SK-N-MC (cell line): Measurements from ENCODE around the gene RNF31.

Source experiments
- DNase-seq: peaks from one replicate; pipeline ENCODE4 v3.0.0-alpha.2; 2011; ENCODE audit warnings: low read depth, low spot score
- H3K27ac ChIP-seq: fragments of 200-600 bp; sonication (generic); 2 replicates; pipeline ENCODE4 v1.5.1; 2016; ENCODE audit warnings: mixed run types
- H3K36me3 ChIP-seq: fragments of 200-600 bp; sonication (generic); 2 replicates; pipeline ENCODE4 v1.6.1; 2017; ENCODE audit warnings: antibody characterized with exemption, low read length, mixed read lengths; ENCODE audit not compliant: insufficient read depth
- H3K4me3 ChIP-seq: fragments of 200-600 bp; sonication (generic); 2 replicates; pipeline ENCODE4 v1.5.1; 2016
- H3K9ac ChIP-seq: fragments of 200-600 bp; sonication (generic); 2 replicates; pipeline ENCODE4 v1.8.0; 2017; ENCODE audit warnings: mixed run types, mixed read lengths; ENCODE audit not compliant: insufficient read length
- H3K9me3 ChIP-seq: fragments of 200-600 bp; sonication (generic); 2 replicates; pipeline ENCODE4 v1.6.1; 2017; ENCODE audit warnings: low read depth, mild to moderate bottlenecking, antibody characterized with exemption, low read length, moderate library complexity, mixed read lengths
- EZH2 ChIP-seq: fragments of 200-600 bp; sonication (generic); IDR thresholded peaks from one replicate; pipeline ENCODE4 v1.6.1; 2017; ENCODE audit warnings: antibody characterized with exemption
- FOXP2 ChIP-seq: optimal IDR thresholded peaks from 2 replicates; pipeline ENCODE3; 2011; ENCODE audit warnings: mild to moderate bottlenecking, moderate library complexity; ENCODE audit not compliant: insufficient read depth; ENCODE audit errors: extremely low read length, control extremely low read depth
- POLR2AphosphoS5 ChIP-seq: IDR thresholded peaks from 2 replicates; pipeline ENCODE4 v1.6.1; 2012; ENCODE audit warnings: mild to moderate bottlenecking, low read depth, low read length, borderline replicate concordance

The RNF31 gene

DNA sequence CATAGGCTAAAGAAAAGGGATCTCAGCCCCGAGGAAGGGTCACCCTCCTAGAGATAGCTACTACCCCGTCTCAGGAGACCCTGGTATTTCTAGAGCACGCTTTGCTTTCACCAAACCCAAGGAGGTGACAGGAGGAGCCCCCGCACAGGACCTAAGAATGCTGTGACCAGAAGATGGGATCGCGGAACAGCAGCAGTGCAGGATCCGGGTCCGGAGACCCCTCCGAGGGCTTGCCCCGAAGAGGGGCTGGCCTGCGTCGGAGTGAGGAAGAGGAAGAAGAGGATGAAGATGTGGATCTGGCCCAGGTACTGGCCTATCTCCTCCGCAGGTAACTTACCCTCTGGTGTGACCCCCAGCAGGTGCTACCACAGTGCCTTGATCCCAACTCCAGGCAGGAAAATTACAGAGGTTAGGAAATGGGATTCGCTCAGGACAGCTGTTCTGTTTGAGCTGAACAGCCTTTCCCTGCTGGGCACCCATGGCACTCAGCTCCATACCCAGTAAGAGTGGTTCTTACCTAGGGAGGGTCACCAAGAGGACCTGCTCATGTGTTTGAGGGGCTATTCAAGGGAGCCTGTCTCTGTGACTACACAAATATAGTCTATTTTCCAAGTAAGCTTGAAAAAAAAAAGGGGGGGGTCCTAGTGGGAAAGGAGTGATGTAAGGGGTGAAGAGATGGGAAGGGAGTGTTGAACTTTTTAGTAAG, 31.7 kb upstream of the RNF31 start:
- TF ChIP-seq FOXP2 = no peak
- no peak for TF ChIP-seq EZH2
- TF ChIP-seq POLR2AphosphoS5 = no peak
- DNase-seq = no peak
- H3K27ac ChIP-seq = no peak overlapping the region
- no peaks in the 10 kb centered on the region for H3K9me3 ChIP-seq
- H3K36me3 ChIP-seq = peaks cover 14% of the 10 kb centered on the region; the same call in 1 of the 2 replicates
- peak overlapping the region; percentile 82 for H3K9ac ChIP-seq
- peak overlapping the region; percentile 96 for H3K4me3 ChIP-seq

DNA sequence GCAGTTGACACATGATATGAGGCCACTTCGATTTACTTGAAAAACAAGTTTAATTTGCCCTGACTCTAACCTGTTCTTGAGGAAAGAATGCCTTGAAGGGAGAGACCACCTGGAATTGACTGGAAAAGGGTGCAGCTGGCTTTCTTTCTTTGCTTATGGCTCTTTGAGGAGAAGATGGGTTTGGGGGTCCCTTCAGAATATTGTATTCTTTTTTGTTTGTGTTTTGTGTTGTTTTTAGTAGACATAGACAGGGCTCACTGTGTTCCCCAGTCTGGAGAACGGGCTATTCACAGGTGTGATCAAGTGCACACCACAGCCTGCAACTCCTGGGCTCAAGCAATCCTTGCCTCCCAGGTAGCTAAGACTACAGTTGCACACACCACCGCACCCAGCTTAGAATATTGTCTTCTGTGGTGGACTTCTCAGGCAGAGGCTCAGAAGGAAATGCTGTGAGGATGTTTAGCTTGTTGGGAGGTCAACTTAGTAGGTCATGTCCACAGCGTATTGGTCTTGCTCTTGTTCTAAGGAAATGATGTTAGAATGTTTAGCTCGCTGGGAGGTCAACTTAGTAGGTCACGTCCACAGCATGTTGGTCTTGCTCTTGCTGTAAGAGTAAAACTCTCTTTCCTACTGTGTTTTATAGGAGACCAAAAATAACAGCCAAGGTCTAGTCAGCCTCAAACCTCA, 31.0 kb upstream of the RNF31 start:
- Histone ChIP-seq H3K27ac (no peak overlapping the region), H3K36me3 (peaks cover 14% of the 10 kb centered on the region; the same call in 1 of the 2 replicates), H3K9ac (peak overlapping the region; percentile 82), H3K9me3 (no peaks in the 10 kb centered on the region), H3K4me3 (peak overlapping the region; percentile 96)
- no peak for TF ChIP-seq EZH2
- TF ChIP-seq POLR2AphosphoS5 = no peak
- TF ChIP-seq FOXP2 = no peak
- no peak for DNase-seq

DNA sequence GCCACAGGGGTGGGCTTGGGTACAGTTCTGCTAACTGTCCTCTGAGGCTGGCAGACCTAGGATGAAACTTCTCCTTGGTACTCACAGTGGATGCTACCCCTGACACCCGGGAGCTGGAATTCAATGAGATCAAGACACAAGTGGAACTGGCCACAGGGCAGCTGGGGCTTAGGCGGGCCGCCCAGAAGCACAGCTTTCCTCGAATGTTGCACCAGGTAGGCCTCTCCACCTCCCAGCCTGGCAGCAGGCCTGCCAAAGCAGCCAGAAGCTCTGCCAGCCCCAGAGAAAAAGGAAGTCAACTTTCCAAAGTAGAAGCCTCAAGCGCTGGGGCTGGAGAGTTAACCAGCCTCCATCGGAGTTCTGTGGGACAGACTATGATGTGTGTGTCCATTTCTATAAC, 30.1 kb upstream of the RNF31 start:
- TF ChIP-seq POLR2AphosphoS5 (no peak), FOXP2 (no peak), EZH2 (no peak)
- DNase-seq = no peak
- Histone ChIP-seq H3K4me3 (no peak overlapping the region), H3K9me3 (no peaks in the 10 kb centered on the region), H3K36me3 (peaks cover 14% of the 10 kb centered on the region; the same call in 1 of the 2 replicates), H3K27ac (no peak overlapping the region), H3K9ac (no peak overlapping the region)

- Histone ChIP-seq H3K36me3 (peaks cover 14% of the 10 kb centered on the region; the same call in 1 of the 2 replicates), H3K4me3 (no peak overlapping the region), H3K9ac (no peak overlapping the region), H3K9me3 (no peaks in the 10 kb centered on the region), H3K27ac (no peak overlapping the region)
- DNase-seq = no peak
- TF ChIP-seq FOXP2 = no peak
- no peak for TF ChIP-seq EZH2
- no peak for TF ChIP-seq POLR2AphosphoS5
These were observed 27.6 kb upstream of the RNF31 start for GRCh38 chr14:24119691-24120090.

DNA sequence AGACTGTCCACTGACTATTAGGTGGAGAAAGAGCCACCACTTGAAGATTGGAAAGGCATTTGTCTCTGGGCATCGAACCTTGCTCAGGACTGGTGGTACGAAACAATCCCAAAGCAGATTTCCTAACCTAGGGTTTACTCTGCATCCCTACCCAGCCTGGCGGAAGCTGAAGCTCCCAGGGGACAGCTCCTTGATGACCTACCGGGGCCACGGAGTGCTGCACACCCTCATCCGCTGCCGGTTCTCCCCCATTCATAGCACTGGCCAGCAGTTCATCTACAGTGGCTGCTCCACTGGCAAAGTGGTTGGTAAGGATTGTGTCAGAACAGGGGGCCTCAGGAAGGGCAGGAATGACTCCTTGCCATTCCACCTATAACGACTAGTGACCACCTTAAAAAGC, 26.1 kb upstream of the RNF31 start:
- DNase-seq = no peak
- no peaks in the 10 kb centered on the region for H3K9me3 ChIP-seq
- no peak overlapping the region for H3K27ac ChIP-seq
- H3K4me3 ChIP-seq = no peak overlapping the region
- TF ChIP-seq FOXP2 (no peak), EZH2 (no peak), POLR2AphosphoS5 (no peak)
- peaks cover 14% of the 10 kb centered on the region; the same call in 1 of the 2 replicates for H3K36me3 ChIP-seq
- H3K9ac ChIP-seq = no peak overlapping the region

DNA sequence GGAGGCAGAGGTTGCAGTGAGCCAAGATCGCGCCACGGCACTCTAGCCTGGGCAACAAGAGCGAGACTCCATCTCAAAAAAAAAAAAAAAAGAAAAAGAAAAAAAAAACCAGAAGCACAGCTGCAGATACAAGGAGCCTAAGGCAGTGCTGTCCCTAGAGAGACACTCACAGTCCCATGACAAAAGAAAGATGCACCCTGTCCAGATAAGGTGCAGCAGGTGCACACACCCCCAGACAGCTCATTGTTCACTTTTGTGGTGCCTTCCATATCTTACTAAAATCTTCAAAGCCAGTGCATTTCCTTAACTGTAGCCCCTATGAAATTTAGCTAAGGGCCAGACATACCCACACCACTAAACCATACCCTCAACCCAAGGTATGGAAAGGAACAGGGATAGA, 24.9 kb upstream of the RNF31 start:
- Histone ChIP-seq H3K36me3 (peaks cover 14% of the 10 kb centered on the region; the same call in 1 of the 2 replicates), H3K4me3 (no peak overlapping the region)
- DNase-seq = no peak

GRCh38 chr14:24122898-24123297, 24.4 kb upstream of the RNF31 start:
- no peak overlapping the region for H3K4me3 ChIP-seq
- peaks cover 14% of the 10 kb centered on the region; the same call in 1 of the 2 replicates for H3K36me3 ChIP-seq
- no peak for TF ChIP-seq FOXP2
- no peak for TF ChIP-seq EZH2
- no peak for TF ChIP-seq POLR2AphosphoS5
- H3K27ac ChIP-seq = no peak overlapping the region
- DNase-seq = no peak
- no peak overlapping the region for H3K9ac ChIP-seq
- H3K9me3 ChIP-seq = no peaks in the 10 kb centered on the region

More for the DNA sequence above, 24.9 kb upstream of the RNF31 start:
- H3K9me3 ChIP-seq = no peaks in the 10 kb centered on the region
- TF ChIP-seq EZH2 (no peak), FOXP2 (no peak), POLR2AphosphoS5 (no peak)
- no peak overlapping the region for H3K27ac ChIP-seq
- no peak overlapping the region for H3K9ac ChIP-seq
